HepG2 (cell line): ENCODE measurements around the gene DHH. TPM values are rescaled to one million over a fixed set of nuclear protein-coding genes. Genes with fewer than 3 reads are reported as not detected.
A peak's percentile ranks its signal among the peaks of the same experiment; 100 is the strongest.

Source experiments
- ATAC-seq: fragments of 200-7000 bp; cut with Tn5 transposase; 3 replicates; pipeline ENCODE4 v1.9.1; 2020; ENCODE audit warnings: mild to moderate bottlenecking, moderate library complexity
- BruUV-seq: library from RNA; stranded (reverse); fragments of 400-500 nt; replicated peaks from 2 replicates; lab custom pipeline; 2021; lab: Mats Ljungman, UMichigan
- CTCF ChIA-PET: fragments of 300-600 bp; formaldehyde crosslinking; extraction: SDS; loops from one replicate; lab custom pipeline; 2021; ENCODE audit warnings: low total read pairs, inconsistent platforms, low intra/inter-chr PET ratio; lab: Yijun Ruan, JAX
- POLR2A ChIA-PET: fragments of 350-600 bp; sonication (Branson Sonifier 250); formaldehyde crosslinking; loops from one replicate; lab custom pipeline; 2020; ENCODE audit warnings: antibody characterized with exemption, inconsistent platforms; lab: Yijun Ruan, JAX
- DNase-seq: peaks from one replicate; pipeline ENCODE4 v3.0.0-alpha.2; 2015; ENCODE audit warnings: low spot score
- FAIRE-seq: peaks from 3 replicates; lab custom pipeline; 2011; peaks lifted over from hg19 to GRCh38; lab: Jason Lieb, UNC
- H2AFZ ChIP-seq: one replicate; pipeline ENCODE4 v1.6.1; 2011; ENCODE audit warnings: low read length, inconsistent platforms
- H3K27ac ChIP-seq: fragments of 300-600 bp; 3 replicates; pipeline ENCODE4 v1.8.0; 2011; ENCODE audit warnings: mixed run types, mild to moderate bottlenecking, mixed read lengths, low read length, inconsistent platforms; ENCODE audit not compliant: insufficient read depth; ENCODE audit errors: extremely low read length
- H3K27me3 ChIP-seq, 2 experiments: fragments of 200-600 bp in 1 of 2; 2 replicates in 1 of 2; 3 replicates in 1 of 2; pipeline versions ENCODE4 v1.6.0 to v1.8.0; 2011; ENCODE audit warnings: low read length in 2 of 2, mild to moderate bottlenecking in 2 of 2, moderate library complexity in 2 of 2, inconsistent platforms in 1 of 2; ENCODE audit not compliant: insufficient read depth in 2 of 2, control insufficient read depth in 1 of 2
- H3K36me3 ChIP-seq, 2 experiments: fragments of 200-600 bp in 1 of 2; replicated peaks in 1 of 2; 2 replicates in 1 of 2; 3 replicates in 1 of 2; pipeline versions ENCODE4 v1.5.1 to v1.8.0; 2011; ENCODE audit warnings: low read length in 2 of 2, inconsistent platforms in 1 of 2; ENCODE audit not compliant: insufficient read depth in 2 of 2, control insufficient read depth in 1 of 2
- H3K4me1 ChIP-seq: 2 replicates; pipeline ENCODE4 v1.5.1; 2012; ENCODE audit warnings: low read length, inconsistent platforms; ENCODE audit not compliant: insufficient read depth
- H3K4me2 ChIP-seq: 2 replicates; pipeline ENCODE4 v1.6.0; 2011; ENCODE audit warnings: low read depth, low read length, inconsistent platforms
- H3K4me3 ChIP-seq, 3 experiments: fragments of 200-600 bp in 1 of 3; sonication (generic), shearing (Covaris generic) in 1 of 3; replicated peaks in 1 of 3; 2 replicates each; pipeline ENCODE4 v1.5.1; 2011 to 2016; ENCODE audit warnings: low read length in 3 of 3, inconsistent platforms in 2 of 3, low read depth in 2 of 3, mild to moderate bottlenecking in 2 of 3, control low read depth in 1 of 3, mixed read lengths in 1 of 3; ENCODE audit not compliant: insufficient read depth in 1 of 3
- H3K79me2 ChIP-seq: one replicate; pipeline ENCODE4 v1.6.1; 2011; ENCODE audit warnings: low read length, inconsistent platforms; ENCODE audit not compliant: insufficient read depth
- H3K9ac ChIP-seq: 2 replicates; pipeline ENCODE4 v1.6.0; 2011; ENCODE audit warnings: mild to moderate bottlenecking, low read depth, low read length, inconsistent platforms; ENCODE audit not compliant: insufficient read depth
- H3K9me3 ChIP-seq: 2 replicates; pipeline ENCODE4 v1.5.1; 2012; ENCODE audit warnings: mild to moderate bottlenecking, low read length
- H4K20me1 ChIP-seq: 2 replicates; pipeline ENCODE4 v1.6.0; 2011; ENCODE audit warnings: inconsistent platforms, mild to moderate bottlenecking, low read length, moderate library complexity; ENCODE audit not compliant: insufficient read depth
- HIC2 ChIP-seq: sonication (generic); formaldehyde crosslinking; IDR thresholded peaks from 2 replicates; pipeline ENCODE4 v1.9.0; 2022; ENCODE audit warnings: low read depth, missing genetic modification reagents
- NAIF1 ChIP-seq: sonication (generic); formaldehyde crosslinking; IDR thresholded peaks from 2 replicates; pipeline ENCODE4 v1.5.0; 2020; ENCODE audit warnings: mild to moderate bottlenecking, missing genetic modification reagents, borderline replicate concordance
- RFX3 ChIP-seq: IDR thresholded peaks from 2 replicates; pipeline ENCODE4 v1.6.1; 2016; ENCODE audit warnings: missing biosample characterization, missing genetic modification reagents
- RXRB ChIP-seq: IDR thresholded peaks from 2 replicates; pipeline ENCODE4 v1.6.1; 2016; ENCODE audit warnings: borderline replicate concordance, missing genetic modification reagents, missing compliant biosample characterization
- ZBTB20 ChIP-seq: sonication (generic); formaldehyde crosslinking; IDR thresholded peaks from 2 replicates; pipeline ENCODE4 v1.8.1; 2023; ENCODE audit warnings: missing genetic modification reagents, low read depth, mild to moderate bottlenecking, borderline replicate concordance
- ZFP62 ChIP-seq: sonication (generic); formaldehyde crosslinking; IDR thresholded peaks from 2 replicates; pipeline ENCODE4 v1.4.0; 2020; ENCODE audit warnings: missing genetic modification reagents
- ZNF234 ChIP-seq: sonication (generic); formaldehyde crosslinking; conservative IDR thresholded peaks from 2 replicates; pipeline ENCODE4 v1.5.1; 2020; ENCODE audit warnings: mild to moderate bottlenecking, missing genetic modification reagents
- ZNF446 ChIP-seq: sonication (generic); formaldehyde crosslinking; IDR thresholded peaks from 2 replicates; pipeline ENCODE4 v1.5.0; 2020; ENCODE audit warnings: mild to moderate bottlenecking, missing genetic modification reagents
- ZNF577 ChIP-seq: sonication (generic); formaldehyde crosslinking; IDR thresholded peaks from 2 replicates; pipeline ENCODE4 v1.4.0; 2020; ENCODE audit warnings: mild to moderate bottlenecking, low read depth, missing genetic modification reagents, borderline replicate concordance
- ZNF724P ChIP-seq: sonication (generic); formaldehyde crosslinking; IDR thresholded peaks from 2 replicates; pipeline ENCODE4 v1.8.0; 2022; ENCODE audit warnings: missing genetic modification reagents, borderline replicate concordance
- ZNF781 ChIP-seq: sonication (generic); formaldehyde crosslinking; IDR thresholded peaks from 2 replicates; pipeline ENCODE4 v1.5.1; 2020; ENCODE audit warnings: borderline replicate concordance, mild to moderate bottlenecking, missing genetic modification reagents; ENCODE audit errors: not compliant biosample characterization
- ZNF816 ChIP-seq: sonication (generic); formaldehyde crosslinking; IDR thresholded peaks from 2 replicates; pipeline ENCODE4 v1.8.0; 2022; ENCODE audit warnings: missing genetic modification reagents, mild to moderate bottlenecking, borderline replicate concordance
- ZNF83 ChIP-seq: sonication (generic); formaldehyde crosslinking; IDR thresholded peaks from 2 replicates; pipeline ENCODE4 v1.4.0; 2020; ENCODE audit warnings: missing genetic modification reagents, mild to moderate bottlenecking, borderline replicate concordance
- WGBS: methylation state at CpG from one replicate; pipeline ENCODE4 v1.1.6; 2017; ENCODE audit warnings: low lambda C conversion rate; 5-methylcytosine and 5-hydroxymethylcytosine counted together
- in situ Hi-C: cut with HindIII; loops from 2 replicates; pipeline ENCODE4 v1.10.0; 2017; ENCODE audit warnings: low pct_unique_long_range_greater_than_20kb; ENCODE audit not compliant: extremely low pct_ligation_motif_present
- intact Hi-C: fragments of 100-400 bp; cut with micrococcal nuclease; formaldehyde crosslinking; loops from one replicate; pipeline ENCODE4 v1.10.0; 2022; ENCODE audit not compliant: unreplicated experiment
- polyA plus RNA-seq, 8 experiments: library from polyadenylated mRNA; depleted of rRNA in 3 of 8; stranded (reverse) in 7 of 8; unstranded in 1 of 8; fragments of >200 nt; fragmentation: Illumina TruSeq in 4 of 8; extraction: Trizol in 4 of 8; gene quantifications; 2 replicates each; pipeline versions ENCODE4 v1.2.1 to v1.2.3, GENCODE V29; 2011 to 2016; ENCODE audit warnings: low read depth in 4 of 8, missing spikeins in 1 of 8, mixed read lengths in 1 of 8; ENCODE audit not compliant: insufficient read depth in 1 of 8
- total RNA-seq, 5 experiments: library from RNA; depleted of rRNA; stranded (reverse); fragments of >200 nt; fragmentation: Illumina TruSeq; extraction: Trizol; gene quantifications; 2 replicates each; pipeline ENCODE4 v1.2.3, GENCODE V29; 2016; ENCODE audit warnings: low read depth in 1 of 5
- TF ChIP-seq, protein P1 (sequence below): sonication (generic); formaldehyde crosslinking; IDR thresholded peaks from 2 replicates; pipeline ENCODE4 v1.5.1; 2020; ENCODE audit warnings: missing genetic modification reagents, mild to moderate bottlenecking, borderline replicate concordance
- TF ChIP-seq, protein P2 (sequence below): sonication (generic); formaldehyde crosslinking; IDR thresholded peaks from 2 replicates; pipeline ENCODE4 v1.4.0; 2020; ENCODE audit warnings: missing genetic modification reagents, mild to moderate bottlenecking, borderline replicate concordance

The DHH gene
- total and polyA plus RNA-seq, 2 of the 13 experiments (the other 11 are each of a cell fraction or from before 2014, with no cell fraction given): not detected

GRCh38 chr12:49060237-49061156 is 34.1 kb downstream of the DHH start, which contains the start of gene KMT2D:
TSS of gene KMT2D (minus strand) at chr12:49060794. CDS start at chr12:49055324, 5,470 bp downstream.
- ChIA-PET POLR2A (interaction anchor here (2.0 kb wide), 1 partner anchor 9 kb away, joined by 10 read pairs; the partner anchor contains the start of gene RHEBL1), CTCF (no interaction called here)
- H3K27me3 ChIP-seq: no peaks in the 10 kb centered on the region; a peak in 1 of 5 replicates
- peak within 1 kb of the TSS; percentile 98 for H3K4me2 ChIP-seq
- peak within 1 kb of the TSS; percentile 93 for H2AFZ ChIP-seq
- peak within 1 kb of the TSS; percentile 95 to 100 (median 98) for H3K4me3 ChIP-seq
- H3K79me2 ChIP-seq: peaks cover 51% of the 10 kb centered on the region
- peak within 1 kb of the TSS; percentile 94 for H3K27ac ChIP-seq
- no peaks in the 10 kb centered on the region for H3K9me3 ChIP-seq
- TSS peak; percentile 58 for BruUV-seq
- H3K9ac ChIP-seq: peak within 1 kb of the TSS; percentile 98
- ATAC-seq (peak; percentile 73), FAIRE-seq (no peak), DNase-seq (peak; percentile 84)
- peaks cover 59% of the 10 kb centered on the region for H3K4me1 ChIP-seq
- 0% methylated on average over 20 of the region's 74 CpGs for WGBS
- H3K36me3 ChIP-seq: peaks cover 2 to 4% of the 10 kb centered on the region in 2 experiments; a peak in 2 of 5 replicates
- intact Hi-C loops: loop anchor here (5.0 kb wide), 1 partner anchor 48 kb away; no protein-coding TSS in a partner anchor
- H4K20me1 ChIP-seq: peaks cover 39% of the 10 kb centered on the region
- in situ Hi-C loops: no loop called here
- TF ChIP-seq ZNF83 (CRISPR knock-in tag): no peak
- TF ChIP-seq, protein P1, sequence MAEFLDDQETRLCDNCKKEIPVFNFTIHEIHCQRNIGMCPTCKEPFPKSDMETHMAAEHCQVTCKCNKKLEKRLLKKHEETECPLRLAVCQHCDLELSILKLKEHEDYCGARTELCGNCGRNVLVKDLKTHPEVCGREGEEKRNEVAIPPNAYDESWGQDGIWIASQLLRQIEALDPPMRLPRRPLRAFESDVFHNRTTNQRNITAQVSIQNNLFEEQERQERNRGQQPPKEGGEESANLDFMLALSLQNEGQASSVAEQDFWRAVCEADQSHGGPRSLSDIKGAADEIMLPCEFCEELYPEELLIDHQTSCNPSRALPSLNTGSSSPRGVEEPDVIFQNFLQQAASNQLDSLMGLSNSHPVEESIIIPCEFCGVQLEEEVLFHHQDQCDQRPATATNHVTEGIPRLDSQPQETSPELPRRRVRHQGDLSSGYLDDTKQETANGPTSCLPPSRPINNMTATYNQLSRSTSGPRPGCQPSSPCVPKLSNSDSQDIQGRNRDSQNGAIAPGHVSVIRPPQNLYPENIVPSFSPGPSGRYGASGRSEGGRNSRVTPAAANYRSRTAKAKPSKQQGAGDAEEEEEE (CRISPR knock-in tag): peak; percentile 71; the same call in 1 of the 2 replicates
- TF ChIP-seq ZNF816 (CRISPR knock-in tag): peak; percentile 94; the same call in 1 of the 2 replicates
- no peak for TF ChIP-seq RFX3 (CRISPR knock-in tag)
- peak; percentile 58 for TF ChIP-seq RXRB (CRISPR knock-in tag)
- peak; percentile 79 for TF ChIP-seq ZNF724P (CRISPR knock-in tag)
- TF ChIP-seq ZFP62: no peak
- peak; percentile 24; the same call in 1 of the 2 replicates for TF ChIP-seq ZNF446 (CRISPR knock-in tag)
- TF ChIP-seq, protein P2, sequence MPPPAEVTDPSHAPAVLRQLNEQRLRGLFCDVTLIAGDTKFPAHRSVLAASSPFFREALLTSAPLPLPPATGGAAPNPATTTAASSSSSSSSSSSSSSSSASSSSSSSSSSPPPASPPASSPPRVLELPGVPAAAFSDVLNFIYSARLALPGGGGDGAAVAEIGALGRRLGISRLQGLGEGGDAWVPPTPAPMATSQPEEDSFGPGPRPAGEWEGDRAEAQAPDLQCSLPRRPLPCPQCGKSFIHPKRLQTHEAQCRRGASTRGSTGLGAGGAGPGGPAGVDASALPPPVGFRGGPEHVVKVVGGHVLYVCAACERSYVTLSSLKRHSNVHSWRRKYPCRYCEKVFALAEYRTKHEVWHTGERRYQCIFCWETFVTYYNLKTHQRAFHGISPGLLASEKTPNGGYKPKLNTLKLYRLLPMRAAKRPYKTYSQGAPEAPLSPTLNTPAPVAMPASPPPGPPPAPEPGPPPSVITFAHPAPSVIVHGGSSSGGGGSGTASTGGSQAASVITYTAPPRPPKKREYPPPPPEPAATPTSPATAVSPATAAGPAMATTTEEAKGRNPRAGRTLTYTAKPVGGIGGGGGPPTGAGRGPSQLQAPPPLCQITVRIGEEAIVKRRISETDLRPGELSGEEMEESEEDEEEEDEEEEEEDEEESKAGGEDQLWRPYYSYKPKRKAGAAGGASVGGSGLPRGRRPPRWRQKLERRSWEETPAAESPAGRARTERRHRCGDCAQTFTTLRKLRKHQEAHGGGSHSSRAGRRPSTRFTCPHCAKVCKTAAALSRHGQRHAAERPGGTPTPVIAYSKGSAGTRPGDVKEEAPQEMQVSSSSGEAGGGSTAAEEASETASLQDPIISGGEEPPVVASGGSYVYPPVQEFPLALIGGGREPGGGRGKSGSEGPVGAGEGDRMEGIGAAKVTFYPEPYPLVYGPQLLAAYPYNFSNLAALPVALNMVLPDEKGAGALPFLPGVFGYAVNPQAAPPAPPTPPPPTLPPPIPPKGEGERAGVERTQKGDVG (CRISPR knock-in tag): peak; percentile 92; the same call in 1 of the 2 replicates
- no peak for TF ChIP-seq ZNF234 (CRISPR knock-in tag)
- peak; percentile 92 for TF ChIP-seq NAIF1 (CRISPR knock-in tag)
- no peak for TF ChIP-seq HIC2 (CRISPR knock-in tag)
- TF ChIP-seq ZBTB20 (CRISPR knock-in tag): peak; percentile 67; the same call in 1 of the 2 replicates
- peak; percentile 92 for TF ChIP-seq ZNF781 (CRISPR knock-in tag)
- no peak for TF ChIP-seq ZNF577 (CRISPR knock-in tag)
